Inflammatory macrophage (primary cell): ENCODE measurements around the gene RENBP.

ENCODE experiments used
- DNase-seq, 2 donors: peaks; one replicate each; pipeline ENCODE4 v3.0.0-alpha.2; 2020 to 2022

RENBP gene

GRCh38 chrX:153953342-153953830, 8.9 kb upstream of the RENBP start:
- DNase-seq = peak; percentile 62

- DNase-seq = no peak
These were observed 8.1 kb upstream of the RENBP start for GRCh38 chrX:153952373-153953026.

GRCh38 chrX:153951683-153952372, 7.4 kb upstream of the RENBP start:
- DNase-seq = no peak

GRCh38 chrX:153950127-153950526, 5.7 kb upstream of the RENBP start:
- no peak for DNase-seq

GRCh38 chrX:153948847-153949805, 4.7 kb upstream of the RENBP start:
- no peak for DNase-seq

GRCh38 chrX:153948002-153948466, 3.6 kb upstream of the RENBP start:
- DNase-seq = no peak

- peak; percentile 74 to 79 for DNase-seq
These were observed 2.7 kb upstream of the RENBP start for GRCh38 chrX:153947009-153947769.

GRCh38 chrX:153945956-153946943, 1.8 kb upstream of the RENBP start:
- DNase-seq = no peak

GRCh38 chrX:153944800-153945150, 332 bp upstream of the RENBP start:
- DNase-seq = no peak

- no peak for DNase-seq
These were observed 2.8 kb downstream of the RENBP start for GRCh38 chrX:153941336-153942252.

- DNase-seq = no peak
These were observed 4.9 kb downstream of the RENBP start for GRCh38 chrX:153939573-153939972.

GRCh38 chrX:153938226-153938786, 6.1 kb downstream of the RENBP start:
- DNase-seq = no peak

GRCh38 chrX:153937056-153937455, 7.4 kb downstream of the RENBP start:
- DNase-seq = no peak

- DNase-seq = peak in 1 of 2 donors; percentile 3
These were observed 9.1 kb downstream of the RENBP start for GRCh38 chrX:153935326-153935851.

- DNase-seq = peak; percentile 64 to 82
These were observed 9.6 kb downstream of the RENBP start, which contains the start of gene NAA10 for GRCh38 chrX:153934762-153935325. NAA10 (minus strand) TSS chrX:153935037; CDS start chrX:153934904, 133 bp downstream.

- no peak for DNase-seq
These were observed 10.2 kb downstream of the RENBP start for GRCh38 chrX:153934148-153934761.

GRCh38 chrX:153933748-153934147, 10.7 kb downstream of the RENBP start:
- peak; percentile 36 to 48 for DNase-seq
